T-helper 1 cell treated with Interleukin-12 subunit alpha and Interleukin-12 subunit beta and Interleukin-4 antibody, amounts not matched to agents 30 μg/mL and 1 μg/mL, for 36 hours (primary cell): Measurements from ENCODE around the gene BCAR1.
A peak's percentile ranks its signal among the peaks of the same experiment; 100 is the strongest.
"Not testable (repeated sequence)": the region's sequence is repeated elsewhere in the genome, so short reads cannot be mapped to it uniquely, and the experiment has no call there.

ENCODE experiments used
- H3K27ac Mint-ChIP-seq: one replicate; pipeline ENCODE4 v1.8.0; 2021; ENCODE audit warnings: mild to moderate bottlenecking, mixed read lengths
- H3K27me3 Mint-ChIP-seq: one replicate; pipeline ENCODE4 v1.8.0; 2021; ENCODE audit warnings: low read depth, mixed read lengths
- H3K36me3 Mint-ChIP-seq: one replicate; pipeline ENCODE4 v1.8.0; 2021; ENCODE audit warnings: low read depth, mixed read lengths
- H3K4me1 Mint-ChIP-seq: one replicate; pipeline ENCODE4 v1.8.0; 2021; ENCODE audit warnings: low read depth, mixed read lengths
- H3K4me3 Mint-ChIP-seq: one replicate; pipeline ENCODE4 v1.8.0; 2021; ENCODE audit warnings: mild to moderate bottlenecking, moderate library complexity, mixed read lengths
- H3K9me3 Mint-ChIP-seq: one replicate; pipeline ENCODE4 v1.8.0; 2021; ENCODE audit warnings: mixed read lengths

The BCAR1 gene

GRCh38 chr16:75281826-75282225, 30.4 kb upstream of the BCAR1 start:
- no peak overlapping the region for H3K27ac Mint-ChIP-seq
- H3K27me3 Mint-ChIP-seq: peaks cover 29% of the 10 kb centered on the region
- H3K36me3 Mint-ChIP-seq: peaks cover 6% of the 10 kb centered on the region
- H3K4me1 Mint-ChIP-seq: no peaks in the 10 kb centered on the region
- H3K9me3 Mint-ChIP-seq: no peaks in the 10 kb centered on the region
- H3K4me3 Mint-ChIP-seq: no peak overlapping the region

- not testable (repeated sequence) for H3K4me1 Mint-ChIP-seq, H3K27ac Mint-ChIP-seq, H3K9me3 Mint-ChIP-seq, H3K4me3 Mint-ChIP-seq, H3K36me3 Mint-ChIP-seq
- peaks cover 29% of the 10 kb centered on the region for H3K27me3 Mint-ChIP-seq
Observed at GRCh38 chr16:75281009-75281408, 29.6 kb upstream of the BCAR1 start.

- no peak overlapping the region for H3K4me3 Mint-ChIP-seq
- no peaks in the 10 kb centered on the region for H3K4me1 Mint-ChIP-seq
- no peaks in the 10 kb centered on the region for H3K36me3 Mint-ChIP-seq
- no peaks in the 10 kb centered on the region for H3K9me3 Mint-ChIP-seq
- peaks cover 26% of the 10 kb centered on the region for H3K27me3 Mint-ChIP-seq
- H3K27ac Mint-ChIP-seq: no peak overlapping the region
Observed at GRCh38 chr16:75280331-75280804, 28.9 kb upstream of the BCAR1 start.

GRCh38 chr16:75279305-75279704, 27.9 kb upstream of the BCAR1 start:
- Mint-ChIP-seq H3K27me3 (peaks cover 35% of the 10 kb centered on the region), H3K9me3 (no peaks in the 10 kb centered on the region), H3K4me3 (no peak overlapping the region), H3K4me1 (no peaks in the 10 kb centered on the region), H3K36me3 (no peaks in the 10 kb centered on the region), H3K27ac (no peak overlapping the region)

- Mint-ChIP-seq H3K4me1 (no peaks in the 10 kb centered on the region), H3K9me3 (no peaks in the 10 kb centered on the region), H3K27ac (no peak overlapping the region), H3K4me3 (no peak overlapping the region), H3K36me3 (no peaks in the 10 kb centered on the region), H3K27me3 (peaks cover 32% of the 10 kb centered on the region)
Observed at GRCh38 chr16:75273054-75273925, 21.9 kb upstream of the BCAR1 start.

GRCh38 chr16:75272629-75273028, 21.2 kb upstream of the BCAR1 start:
- peaks cover 28% of the 10 kb centered on the region for H3K27me3 Mint-ChIP-seq
- not testable (repeated sequence) for H3K27ac Mint-ChIP-seq

GRCh38 chr16:75272097-75272551, 20.7 kb upstream of the BCAR1 start:
- Mint-ChIP-seq H3K4me3 (no peak overlapping the region), H3K27ac (no peak overlapping the region), H3K27me3 (peaks cover 25% of the 10 kb centered on the region), H3K4me1 (no peaks in the 10 kb centered on the region), H3K36me3 (no peaks in the 10 kb centered on the region), H3K9me3 (no peaks in the 10 kb centered on the region)

More at GRCh38 chr16:75272629-75273028, 21.2 kb upstream of the BCAR1 start:
- not testable (repeated sequence) for H3K9me3 Mint-ChIP-seq, H3K4me3 Mint-ChIP-seq, H3K36me3 Mint-ChIP-seq, H3K4me1 Mint-ChIP-seq

- no peak overlapping the region for H3K27ac Mint-ChIP-seq
- H3K27me3 Mint-ChIP-seq: peaks cover 31% of the 10 kb centered on the region
- no peaks in the 10 kb centered on the region for H3K9me3 Mint-ChIP-seq
- no peaks in the 10 kb centered on the region for H3K4me1 Mint-ChIP-seq
- H3K36me3 Mint-ChIP-seq: no peaks in the 10 kb centered on the region
- no peak overlapping the region for H3K4me3 Mint-ChIP-seq
Observed at GRCh38 chr16:75271441-75272096, 20.1 kb upstream of the BCAR1 start.

GRCh38 chr16:75269358-75269757, 17.9 kb upstream of the BCAR1 start:
- H3K4me3 Mint-ChIP-seq, H3K36me3 Mint-ChIP-seq, H3K27ac Mint-ChIP-seq, H3K9me3 Mint-ChIP-seq, H3K4me1 Mint-ChIP-seq: not testable (repeated sequence)
- peaks cover 32% of the 10 kb centered on the region for H3K27me3 Mint-ChIP-seq

GRCh38 chr16:75267631-75268264, 16.3 kb upstream of the BCAR1 start:
- Mint-ChIP-seq H3K27me3 (peaks cover 34% of the 10 kb centered on the region), H3K4me1 (no peaks in the 10 kb centered on the region), H3K4me3 (no peak overlapping the region), H3K27ac (no peak overlapping the region), H3K36me3 (no peaks in the 10 kb centered on the region), H3K9me3 (no peaks in the 10 kb centered on the region)

GRCh38 chr16:75266738-75267630, 15.6 kb upstream of the BCAR1 start:
- Mint-ChIP-seq H3K27ac (no peak overlapping the region), H3K4me1 (no peaks in the 10 kb centered on the region), H3K36me3 (no peaks in the 10 kb centered on the region), H3K9me3 (no peaks in the 10 kb centered on the region), H3K27me3 (peaks cover 41% of the 10 kb centered on the region), H3K4me3 (no peak overlapping the region)

GRCh38 chr16:75265911-75266701, 14.7 kb upstream of the BCAR1 start:
- H3K4me1 Mint-ChIP-seq: no peaks in the 10 kb centered on the region
- peaks cover 42% of the 10 kb centered on the region for H3K27me3 Mint-ChIP-seq
- H3K27ac Mint-ChIP-seq: no peak overlapping the region
- no peaks in the 10 kb centered on the region for H3K36me3 Mint-ChIP-seq
- H3K4me3 Mint-ChIP-seq: peak overlapping the region; percentile 59
- no peaks in the 10 kb centered on the region for H3K9me3 Mint-ChIP-seq
